Neuron (in vitro differentiated cells): Measurements from ENCODE around the gene POP4.

ENCODE experiments used
- H2AFZ ChIP-seq: one replicate; pipeline ENCODE4 v1.6.1; 2013; ENCODE audit warnings: low read depth, mild to moderate bottlenecking, inconsistent platforms, low read length, moderate library complexity
- H3K27me3 ChIP-seq: one replicate; pipeline ENCODE4 v1.6.1; 2013; ENCODE audit warnings: low read length; ENCODE audit not compliant: insufficient read depth
- H3K36me3 ChIP-seq: one replicate; pipeline ENCODE4 v1.6.1; 2013; ENCODE audit warnings: low read length; ENCODE audit not compliant: insufficient read depth
- H3K4me1 ChIP-seq: one replicate; pipeline ENCODE4 v1.6.1; 2013; ENCODE audit warnings: low read length; ENCODE audit not compliant: insufficient read depth
- H3K4me3 ChIP-seq: 2 replicates; pipeline ENCODE4 v1.5.1; 2013; ENCODE audit warnings: mild to moderate bottlenecking, low read length, moderate library complexity
- H3K9me3 ChIP-seq: one replicate; pipeline ENCODE4 v1.6.1; 2013; ENCODE audit warnings: low read length

Gene POP4

GRCh38 chr19:29606420-29606747, 301 bp downstream of the POP4 start:
- H3K4me1 ChIP-seq = peaks cover 8% of the 10 kb centered on the region
- H3K36me3 ChIP-seq = peaks cover 9% of the 10 kb centered on the region
- peak overlapping the region; percentile 81 for H3K4me3 ChIP-seq
- no peaks in the 10 kb centered on the region for H3K9me3 ChIP-seq
- peak overlapping the region; percentile 18 for H2AFZ ChIP-seq
- H3K27me3 ChIP-seq = no peaks in the 10 kb centered on the region

DNA sequence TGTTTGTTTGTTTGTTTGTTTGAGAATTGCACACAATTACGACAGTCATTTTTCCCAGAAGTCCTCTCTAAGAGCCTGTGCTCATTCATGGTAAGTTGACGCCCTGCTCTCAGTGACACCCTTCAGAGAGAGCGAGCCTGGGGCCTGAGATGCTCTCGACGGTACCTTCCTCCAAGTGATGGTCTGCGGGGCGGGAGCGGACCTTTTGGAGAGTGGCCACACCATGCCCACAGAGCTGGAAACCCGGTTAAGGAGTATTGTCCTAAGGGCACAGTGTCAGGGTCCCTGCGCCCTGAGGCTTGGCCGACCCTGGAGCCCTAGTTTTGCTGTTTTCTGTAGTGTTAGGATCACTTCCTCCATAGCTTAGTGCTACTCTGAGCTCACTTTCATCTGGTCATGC, 3.6 kb downstream of the POP4 start:
- H3K4me3 ChIP-seq = no peak overlapping the region
- no peaks in the 10 kb centered on the region for H3K9me3 ChIP-seq
- H3K36me3 ChIP-seq = peaks cover 37% of the 10 kb centered on the region
- no peaks in the 10 kb centered on the region for H3K27me3 ChIP-seq
- H3K4me1 ChIP-seq = peaks cover 8% of the 10 kb centered on the region
- H2AFZ ChIP-seq = no peak overlapping the region

DNA sequence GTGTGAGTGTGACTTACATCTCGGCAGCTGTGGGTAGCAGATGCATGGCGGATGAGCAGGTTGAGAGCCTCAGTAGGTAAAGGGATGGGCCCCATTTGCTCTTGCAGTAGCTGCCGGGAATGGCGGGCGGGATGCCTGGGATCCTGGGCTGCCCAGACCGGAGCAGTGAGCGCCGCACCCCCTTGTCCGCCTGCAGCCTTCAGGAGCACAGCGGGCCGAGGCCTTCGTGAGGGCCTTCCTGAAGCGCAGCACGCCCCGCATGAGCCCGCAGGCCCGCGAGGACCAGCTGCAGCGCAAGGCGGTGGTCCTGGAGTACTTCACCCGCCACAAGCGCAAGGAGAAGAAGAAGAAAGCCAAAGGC, 4.1 kb downstream of the POP4 start:
- Histone ChIP-seq H3K4me1 (peaks cover 5% of the 10 kb centered on the region), H3K9me3 (no peaks in the 10 kb centered on the region), H3K36me3 (peaks cover 38% of the 10 kb centered on the region), H2AFZ (no peak overlapping the region), H3K27me3 (no peaks in the 10 kb centered on the region), H3K4me3 (no peak overlapping the region)

GRCh38 chr19:29610574-29611271, 4.6 kb downstream of the POP4 start:
- Histone ChIP-seq H3K4me1 (peaks cover 5% of the 10 kb centered on the region), H3K27me3 (no peaks in the 10 kb centered on the region), H2AFZ (no peak overlapping the region), H3K4me3 (no peak overlapping the region), H3K9me3 (no peaks in the 10 kb centered on the region), H3K36me3 (peaks cover 43% of the 10 kb centered on the region)

- H2AFZ ChIP-seq = no peak overlapping the region
- no peaks in the 10 kb centered on the region for H3K9me3 ChIP-seq
- H3K27me3 ChIP-seq = no peaks in the 10 kb centered on the region
- H3K4me1 ChIP-seq = peaks cover 1% of the 10 kb centered on the region
- H3K4me3 ChIP-seq = no peak overlapping the region
- peaks cover 51% of the 10 kb centered on the region for H3K36me3 ChIP-seq
Observed at GRCh38 chr19:29612121-29612520, 6.0 kb downstream of the POP4 start.

DNA sequence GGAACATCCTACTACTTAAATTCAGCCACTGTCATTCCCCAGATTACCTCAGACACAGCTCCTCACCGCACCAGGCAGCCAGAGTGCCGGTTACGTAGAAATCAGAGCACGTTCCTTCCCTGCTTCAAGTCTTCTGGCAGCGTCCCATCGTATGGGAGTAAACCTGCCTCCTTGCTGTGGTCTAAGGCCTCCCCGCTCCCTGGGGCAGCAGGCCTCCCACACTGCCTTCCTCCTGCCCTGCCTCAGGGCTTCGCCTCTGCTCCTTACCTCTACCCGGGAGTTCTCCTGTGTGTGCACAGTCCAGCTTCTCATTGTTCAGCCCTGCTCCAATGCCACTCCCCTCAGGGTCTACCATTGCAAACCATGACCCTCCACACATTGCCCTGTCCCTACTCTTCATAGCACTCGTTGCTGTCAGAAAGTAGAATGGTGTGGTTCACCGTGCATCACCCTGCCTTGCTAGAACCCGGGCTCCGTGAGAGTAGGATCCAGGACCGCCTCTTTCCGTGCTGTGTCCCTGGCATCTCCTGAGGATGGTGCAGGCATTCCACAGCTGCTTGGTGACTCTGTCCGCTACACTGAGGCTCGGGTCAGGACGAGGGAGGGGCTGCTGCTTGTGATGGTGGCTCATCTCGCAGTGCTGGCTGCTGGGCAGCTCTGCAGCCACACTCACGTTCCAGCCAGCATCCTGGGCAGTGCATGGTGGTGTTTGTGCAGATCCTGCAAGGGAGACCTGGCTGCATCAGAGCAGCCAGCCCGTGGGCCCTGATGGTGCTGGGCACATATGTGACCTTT, 6.9 kb downstream of the POP4 start:
- H2AFZ ChIP-seq = no peak overlapping the region
- H3K27me3 ChIP-seq = no peaks in the 10 kb centered on the region
- no peak overlapping the region for H3K4me3 ChIP-seq
- H3K36me3 ChIP-seq = peaks cover 51% of the 10 kb centered on the region
- H3K4me1 ChIP-seq = no peaks in the 10 kb centered on the region
- no peaks in the 10 kb centered on the region for H3K9me3 ChIP-seq

DNA sequence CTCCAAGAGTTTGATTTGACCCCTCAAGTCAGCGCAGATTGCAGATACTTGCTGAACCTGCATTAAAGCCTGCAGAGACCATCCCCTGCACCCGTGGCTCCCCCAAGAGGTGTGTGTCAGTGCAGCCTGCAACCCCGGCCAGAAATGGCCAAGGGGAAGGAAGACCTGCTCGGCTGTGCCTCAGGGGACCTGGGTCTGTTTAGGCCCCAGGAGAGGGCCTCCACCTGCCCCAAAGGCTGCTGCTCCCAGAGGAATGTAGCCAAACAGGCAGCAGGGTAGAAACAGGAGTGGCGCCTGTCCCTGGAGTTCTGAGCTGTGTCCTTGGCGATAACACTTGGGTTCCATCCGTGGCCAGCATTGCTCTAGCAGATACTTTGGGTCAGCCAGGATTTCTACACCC, 8.0 kb downstream of the POP4 start:
- H3K36me3 ChIP-seq = peaks cover 51% of the 10 kb centered on the region
- no peaks in the 10 kb centered on the region for H3K27me3 ChIP-seq

DNA sequence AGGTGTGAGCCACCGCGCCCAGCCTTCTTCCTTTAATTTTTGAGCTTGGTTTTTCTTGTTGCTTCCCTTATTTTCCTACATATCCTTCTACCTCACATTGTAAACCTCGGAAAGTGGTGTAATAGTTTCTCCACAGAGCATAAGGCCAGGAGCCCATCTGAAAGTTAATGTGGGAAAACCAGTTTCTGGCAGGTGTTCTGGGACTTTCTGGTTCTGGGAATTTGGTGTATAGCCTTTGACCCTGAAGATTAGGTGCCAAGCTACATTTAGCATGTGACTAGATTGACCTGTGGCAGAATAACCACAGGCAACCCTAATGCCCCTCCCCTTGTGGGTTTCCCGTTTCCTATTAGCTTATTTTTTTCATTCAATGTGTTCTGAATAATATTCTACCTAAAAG, 8.7 kb downstream of the POP4 start:
- no peaks in the 10 kb centered on the region for H3K27me3 ChIP-seq
- peaks cover 47% of the 10 kb centered on the region for H3K36me3 ChIP-seq
- no peak overlapping the region for H2AFZ ChIP-seq
- H3K4me3 ChIP-seq = no peak overlapping the region
- no peaks in the 10 kb centered on the region for H3K9me3 ChIP-seq
- no peaks in the 10 kb centered on the region for H3K4me1 ChIP-seq

More for the DNA sequence above, 8.0 kb downstream of the POP4 start:
- H3K9me3 ChIP-seq = no peaks in the 10 kb centered on the region
- no peaks in the 10 kb centered on the region for H3K4me1 ChIP-seq
- no peak overlapping the region for H2AFZ ChIP-seq
- no peak overlapping the region for H3K4me3 ChIP-seq

GRCh38 chr19:29615891-29616425, 9.9 kb downstream of the POP4 start:
- H2AFZ ChIP-seq = no peak overlapping the region
- H3K27me3 ChIP-seq = no peaks in the 10 kb centered on the region
- no peaks in the 10 kb centered on the region for H3K9me3 ChIP-seq
- no peaks in the 10 kb centered on the region for H3K4me1 ChIP-seq
- H3K36me3 ChIP-seq = peaks cover 46% of the 10 kb centered on the region
- H3K4me3 ChIP-seq = no peak overlapping the region

GRCh38 chr19:29616541-29616940, 10.5 kb downstream of the POP4 start:
- Histone ChIP-seq H3K4me3 (no peak overlapping the region), H3K27me3 (no peaks in the 10 kb centered on the region), H3K9me3 (no peaks in the 10 kb centered on the region), H2AFZ (no peak overlapping the region), H3K36me3 (peaks cover 40% of the 10 kb centered on the region), H3K4me1 (no peaks in the 10 kb centered on the region)

GRCh38 chr19:29617366-29618266, 11.5 kb downstream of the POP4 start:
- no peaks in the 10 kb centered on the region for H3K4me1 ChIP-seq
- no peak overlapping the region for H2AFZ ChIP-seq
- H3K9me3 ChIP-seq = no peaks in the 10 kb centered on the region
- H3K4me3 ChIP-seq = no peak overlapping the region
- no peaks in the 10 kb centered on the region for H3K27me3 ChIP-seq
- peaks cover 30% of the 10 kb centered on the region for H3K36me3 ChIP-seq

- H3K4me3 ChIP-seq = no peak overlapping the region
- H3K36me3 ChIP-seq = peaks cover 22% of the 10 kb centered on the region
- no peaks in the 10 kb centered on the region for H3K9me3 ChIP-seq
Observed at GRCh38 chr19:29618434-29618833, 12.4 kb downstream of the POP4 start.

GRCh38 chr19:29618871-29619270, 12.8 kb downstream of the POP4 start:
- Histone ChIP-seq H3K27me3 (no peaks in the 10 kb centered on the region), H3K4me3 (no peak overlapping the region), H3K9me3 (no peaks in the 10 kb centered on the region), H3K4me1 (no peaks in the 10 kb centered on the region), H3K36me3 (peaks cover 18% of the 10 kb centered on the region), H2AFZ (no peak overlapping the region)

More at GRCh38 chr19:29618434-29618833, 12.4 kb downstream of the POP4 start:
- Histone ChIP-seq H3K4me1 (no peaks in the 10 kb centered on the region), H3K27me3 (no peaks in the 10 kb centered on the region), H2AFZ (no peak overlapping the region)
